Naive thymus-derived CD8-positive, alpha-beta T cell (primary cell): ENCODE results near the gene CCDC57. TPM values are rescaled to one million over a fixed set of nuclear protein-coding genes. Genes with fewer than 3 reads are reported as not detected.
"Not testable (repeated sequence)": the region's sequence is repeated elsewhere in the genome, so short reads cannot be mapped to it uniquely, and the experiment has no call there.

Source experiments
- ATAC-seq, 2 donors: fragments of 150-1000 bp; cut with Tn5 transposase in 1 of 2; sonication (Bioruptor Pico), chemical (Tn5 transposase) in 1 of 2; 1 replicate in 1 of 2; 2 replicates in 1 of 2; pipeline ENCODE4 v1.10.0; 2021; ENCODE audit warnings: mild to moderate bottlenecking in 2 of 2, moderate library complexity in 2 of 2
- POLR2A ChIA-PET: fragments of 350-600 bp; sonication (Branson Sonifier 250); formaldehyde crosslinking; loops from one replicate; lab custom pipeline; 2021; ENCODE audit warnings: antibody characterized with exemption; lab: Charles Lee
- DNase-seq, 10 donors: peaks; one replicate each; pipeline versions ENCODE4 v3.0.0 to v3.0.0-alpha.2; 2020 to 2022
- H3K27ac Mint-ChIP-seq, 10 donors: one replicate each; pipeline ENCODE4 v1.8.0; 2020 to 2022; ENCODE audit warnings: mild to moderate bottlenecking in 10 of 10, mixed read lengths in 10 of 10, moderate library complexity in 4 of 10, inconsistent platforms in 1 of 10
- H3K27me3 Mint-ChIP-seq, 5 donors: one replicate each; pipeline ENCODE4 v1.8.0; 2021 to 2022; ENCODE audit warnings: mixed read lengths in 5 of 5
- H3K36me3 Mint-ChIP-seq, 3 donors: one replicate each; pipeline ENCODE4 v1.8.0; 2020 to 2022; ENCODE audit warnings: mixed read lengths in 3 of 3, mild to moderate bottlenecking in 2 of 3, inconsistent platforms in 1 of 3
- H3K4me1 Mint-ChIP-seq, 4 donors: one replicate each; pipeline ENCODE4 v1.8.0; 2021 to 2022; ENCODE audit warnings: mixed read lengths in 4 of 4
- H3K4me3 Mint-ChIP-seq, 10 donors: one replicate each; pipeline ENCODE4 v1.8.0; 2020 to 2022; ENCODE audit warnings: mild to moderate bottlenecking in 10 of 10, mixed read lengths in 10 of 10, moderate library complexity in 6 of 10, inconsistent platforms in 1 of 10
- H3K9me3 Mint-ChIP-seq, 9 donors: one replicate each; pipeline ENCODE4 v1.8.0; 2020 to 2022; ENCODE audit warnings: mixed read lengths in 9 of 9, mild to moderate bottlenecking in 3 of 9, inconsistent platforms in 1 of 9, moderate library complexity in 1 of 9
- polyA plus RNA-seq, 3 donors: library from polyadenylated mRNA; unstranded; fragments of 300-500 nt; fragmentation: Illumina TruSeq; gene quantifications; one replicate each; pipeline ENCODE4 v1.2.3, GENCODE V29; 2021
- total RNA-seq, 8 experiments: library from RNA in 2 of 8; stranded (reverse) in 2 of 8; gene quantifications; one replicate each; pipeline ENCODE4 v1.2.3 and lab custom pipeline; 2021 to 2026

CCDC57 gene
- total and polyA plus RNA-seq, 5 experiments from 2014 or later = 39.6 to 80.0 (median 53.5) TPM

DNA sequence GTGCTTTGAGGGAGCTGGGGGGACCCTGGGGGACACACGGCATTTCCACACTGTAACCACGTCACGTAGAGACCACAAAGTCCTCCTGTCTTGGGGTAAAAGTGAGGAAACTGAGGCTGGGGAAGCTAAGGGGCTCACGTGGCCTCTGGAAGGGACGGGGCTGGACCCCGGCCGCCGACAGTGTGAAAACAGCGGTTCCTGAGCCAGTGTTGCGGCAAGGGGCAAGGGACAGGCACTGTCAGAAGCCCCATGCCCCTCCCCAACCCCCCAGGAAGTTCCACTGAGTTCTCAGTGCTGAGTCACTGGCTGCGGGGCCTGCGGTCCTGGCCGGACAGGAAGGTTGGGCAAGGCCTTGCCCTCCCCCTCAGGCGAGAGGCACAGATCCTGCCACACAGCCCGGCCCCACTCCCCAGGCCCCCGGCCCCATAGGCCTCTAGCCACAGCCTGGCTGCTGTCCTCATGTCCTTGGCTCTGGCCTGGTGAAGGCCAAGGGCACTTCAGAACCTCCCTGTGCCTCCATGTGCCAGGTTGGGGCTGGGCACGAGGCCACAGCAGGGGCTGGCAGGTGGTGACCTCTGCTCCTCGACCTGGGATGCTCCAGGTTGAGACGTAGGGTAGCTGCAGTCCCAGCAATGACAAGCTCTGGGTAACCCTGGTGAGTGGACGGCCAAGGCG is 5.0 kb upstream of the CCDC57 start:
- Mint-ChIP-seq H3K4me3 (no peak overlapping the region), H3K27me3 (no peaks in the 10 kb centered on the region), H3K4me1 (peaks cover 6 to 32% (median 27%) of the 10 kb centered on the region in 4 donors), H3K9me3 (no peaks in the 10 kb centered on the region), H3K36me3 (no peaks in the 10 kb centered on the region), H3K27ac (peak overlapping the region in 1 of 10 donors; percentile 12)
- POLR2A ChIA-PET = interaction anchor here (0.8 kb wide), 1 partner anchor 16 kb away, joined by 4 read pairs; no protein-coding TSS in a partner anchor
- no peak for DNase-seq
- ATAC-seq = no peak

DNA sequence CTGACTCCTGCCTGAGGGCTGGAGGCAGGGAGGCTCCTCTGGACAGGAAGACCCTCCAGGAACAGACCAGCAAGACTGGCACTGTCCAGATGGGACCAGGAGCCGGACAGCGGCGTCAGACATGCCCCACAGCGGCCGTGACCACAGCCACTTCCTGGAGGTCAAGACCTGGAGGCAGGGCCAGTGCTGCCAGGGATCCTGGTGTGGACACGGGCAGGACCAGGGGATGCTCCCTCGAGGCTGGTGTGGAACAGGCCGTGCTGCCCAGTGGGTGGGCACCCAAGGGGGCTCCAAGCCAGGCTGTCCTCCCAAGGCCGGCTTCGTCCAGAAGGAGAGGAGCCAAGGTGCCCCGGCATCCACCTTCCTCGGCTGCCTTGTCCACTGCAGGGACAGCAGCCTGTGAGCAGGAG is 4.5 kb upstream of the CCDC57 start:
- H3K27me3 Mint-ChIP-seq = no peaks in the 10 kb centered on the region
- peaks cover 6 to 33% (median 27%) of the 10 kb centered on the region in 4 donors for H3K4me1 Mint-ChIP-seq
- no peaks in the 10 kb centered on the region for H3K9me3 Mint-ChIP-seq
- H3K4me3 Mint-ChIP-seq = no peak overlapping the region
- peak overlapping the region in 3 of 10 donors; percentile 59 to 71 (median 61) for H3K27ac Mint-ChIP-seq
- DNase-seq (no peak), ATAC-seq (no peak)
- no peaks in the 10 kb centered on the region for H3K36me3 Mint-ChIP-seq
- POLR2A ChIA-PET = no interaction called here

DNA sequence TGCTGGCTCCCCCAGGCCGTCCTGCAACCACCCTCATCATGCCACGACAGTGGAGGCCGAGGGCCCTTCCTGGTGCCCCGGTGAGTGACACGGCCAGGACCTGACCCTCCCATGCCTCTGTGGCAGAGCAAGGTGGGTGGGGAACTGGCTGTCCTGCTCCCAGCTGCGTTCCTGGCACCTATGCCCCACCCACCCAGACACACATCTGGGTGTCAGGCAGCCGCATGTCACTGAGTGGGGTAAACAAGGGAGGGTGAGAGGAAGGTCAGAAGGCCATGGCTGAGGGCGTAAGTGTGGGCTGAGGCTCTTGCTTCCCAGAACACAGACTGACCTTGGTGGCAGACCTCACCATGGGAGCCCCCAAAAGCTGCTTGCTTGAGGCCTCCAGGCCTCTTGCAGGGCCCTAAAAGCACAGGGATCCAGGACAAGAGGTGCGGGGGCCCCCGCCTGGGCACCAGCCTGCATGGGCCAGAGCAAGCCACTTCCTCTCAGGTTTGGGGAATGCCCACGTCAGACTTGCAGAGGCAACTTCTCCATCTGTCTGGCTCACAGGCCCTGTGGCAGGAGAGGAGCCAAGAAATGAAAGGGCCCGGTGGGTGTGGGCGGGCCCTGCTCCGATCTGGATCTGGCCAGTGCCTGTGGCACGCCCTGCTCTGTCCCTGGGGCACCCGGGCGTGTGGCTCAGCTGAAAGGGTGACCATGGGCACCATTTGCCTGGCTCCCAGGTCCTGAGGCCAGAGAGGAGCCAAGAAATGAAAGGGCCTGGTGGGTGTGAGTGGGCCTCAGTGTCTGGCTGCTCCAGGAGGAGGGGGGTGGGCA is 3.9 kb upstream of the CCDC57 start:
- Mint-ChIP-seq H3K4me3 (peak overlapping the region in 5 of 10 donors; percentile 11 to 51 (median 18)), H3K36me3 (no peaks in the 10 kb centered on the region), H3K27ac (peak overlapping the region in 6 of 10 donors; percentile 59 to 91 (median 70)), H3K27me3 (no peaks in the 10 kb centered on the region), H3K9me3 (no peaks in the 10 kb centered on the region), H3K4me1 (peaks cover 8 to 39% (median 29%) of the 10 kb centered on the region in 4 donors)
- POLR2A ChIA-PET = interaction anchor here (5.4 kb wide), 1 partner anchor 15 kb away, joined by 33 read pairs; no protein-coding TSS in a partner anchor
- peak in 1 of 10 donors; percentile 28 for DNase-seq
- peak; percentile 31 to 62 for ATAC-seq

DNA sequence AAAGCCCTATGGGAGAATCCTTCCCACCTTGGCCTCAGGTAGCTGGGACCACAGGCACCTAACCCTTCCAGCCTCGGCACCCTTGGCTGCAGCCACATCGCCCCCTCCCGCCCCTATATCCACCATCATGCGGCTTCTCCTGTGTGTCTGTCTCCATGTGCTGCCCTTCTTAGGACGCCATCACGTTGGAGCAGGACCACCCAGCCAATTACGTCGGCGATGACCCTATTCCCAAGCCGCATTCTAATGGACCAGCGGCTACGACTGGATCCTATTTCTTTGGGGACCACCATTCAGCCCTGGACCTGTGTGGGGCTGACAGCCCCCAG is 3.3 kb upstream of the CCDC57 start:
- H3K27ac Mint-ChIP-seq = peak overlapping the region in 7 of 10 donors; percentile 7 to 79 (median 69)
- no peaks in the 10 kb centered on the region for H3K27me3 Mint-ChIP-seq
- peaks cover 6 to 42% (median 31%) of the 10 kb centered on the region in 4 donors for H3K4me1 Mint-ChIP-seq
- DNase-seq (no peak), ATAC-seq (no peak)
- no peaks in the 10 kb centered on the region for H3K9me3 Mint-ChIP-seq
- H3K4me3 Mint-ChIP-seq = peak overlapping the region in 4 of 10 donors; percentile 14 to 51 (median 30)
- POLR2A ChIA-PET = interaction anchor here (5.4 kb wide), 1 partner anchor 14 kb away, joined by 33 read pairs; no protein-coding TSS in a partner anchor
- H3K36me3 Mint-ChIP-seq = no peaks in the 10 kb centered on the region

DNA sequence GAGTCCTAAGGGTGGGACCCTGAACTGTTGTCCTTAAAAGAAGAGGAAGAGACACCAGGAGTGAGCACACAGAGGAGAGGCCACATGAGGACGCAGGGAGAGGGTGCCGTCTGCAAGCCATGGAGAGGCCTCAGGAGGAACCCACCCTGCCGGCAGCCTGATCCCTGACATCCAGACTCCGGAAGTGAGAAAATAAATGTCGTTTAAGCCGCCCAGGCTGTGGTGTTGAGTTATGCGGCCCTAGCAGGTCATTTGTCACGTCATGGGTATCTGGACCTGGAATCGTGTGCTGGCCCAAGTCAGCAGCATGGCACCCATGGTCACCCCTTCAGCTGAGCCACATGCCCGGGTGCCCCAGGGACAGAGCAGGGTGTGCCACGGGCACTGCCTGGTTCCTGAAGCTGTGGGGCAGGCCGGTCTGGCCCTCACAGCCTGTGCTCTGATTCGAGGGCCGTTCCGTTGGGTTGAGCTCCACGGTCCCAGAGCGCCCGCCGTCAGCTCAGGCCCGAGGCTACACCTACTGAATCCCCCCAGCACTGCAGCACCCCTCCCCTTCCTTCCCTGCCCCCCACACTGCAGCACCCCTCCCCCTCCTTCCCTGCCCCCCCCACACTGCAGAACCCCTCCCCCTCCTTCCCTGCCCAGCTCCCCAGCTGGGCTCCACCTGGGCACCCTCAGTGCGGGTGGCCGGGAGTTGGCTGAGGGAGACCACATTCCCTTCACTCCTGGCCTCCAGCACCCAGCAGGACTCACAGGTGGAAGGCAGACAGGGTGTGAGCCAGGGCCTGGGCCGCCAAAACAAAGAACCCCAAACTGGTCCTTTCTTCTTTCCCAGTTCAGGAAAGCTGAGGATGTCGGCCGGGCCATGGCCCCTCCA is 2.7 kb upstream of the CCDC57 start:
- peaks cover 6 to 42% (median 31%) of the 10 kb centered on the region in 4 donors for H3K4me1 Mint-ChIP-seq
- peak overlapping the region in 5 of 10 donors; percentile 37 to 74 (median 47) for H3K4me3 Mint-ChIP-seq
- H3K9me3 Mint-ChIP-seq = no peaks in the 10 kb centered on the region
- H3K36me3 Mint-ChIP-seq = no peaks in the 10 kb centered on the region
- H3K27ac Mint-ChIP-seq = peak overlapping the region in 8 of 10 donors; percentile 52 to 74 (median 68)
- no peak for ATAC-seq
- POLR2A ChIA-PET = interaction anchor here (1.3 to 5.4 kb wide), 2 partner anchors 9 to 14 kb away, joined by 3 to 33 read pairs; no protein-coding TSS in a partner anchor
- no peaks in the 10 kb centered on the region for H3K27me3 Mint-ChIP-seq
- DNase-seq = no peak

DNA sequence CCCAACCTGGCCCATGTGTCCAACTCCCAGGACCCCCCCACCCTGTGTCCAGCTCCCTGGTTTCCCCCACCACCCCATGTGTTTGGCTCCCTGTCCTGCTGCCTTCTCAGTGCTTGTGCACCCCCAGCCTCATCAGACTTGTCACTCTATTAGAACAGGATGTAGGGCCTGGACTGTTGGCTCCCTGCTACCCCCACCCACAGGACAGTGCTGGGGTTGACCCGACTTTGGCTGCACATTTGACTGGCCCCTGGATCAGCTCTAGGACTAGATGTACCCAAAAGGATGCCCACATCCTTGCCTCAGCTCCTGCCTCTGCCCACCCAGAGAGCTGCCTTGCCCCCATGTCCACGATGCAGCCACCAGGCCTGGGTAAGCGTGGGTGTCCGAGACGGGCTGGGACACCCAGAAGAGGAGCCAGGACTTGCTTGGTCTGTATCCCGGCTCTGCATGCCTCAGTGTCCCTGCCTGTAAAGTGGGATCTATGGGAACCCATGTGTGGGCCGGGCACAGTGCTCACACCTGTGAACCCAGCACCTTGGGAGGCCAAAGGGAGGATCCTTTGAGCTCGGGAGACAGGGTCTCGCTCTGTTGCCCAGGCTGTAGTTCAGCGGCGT is 1.5 kb upstream of the CCDC57 start:
- Mint-ChIP-seq H3K27ac (peak overlapping the region; percentile 20 to 88 (median 64)), H3K36me3 (no peaks in the 10 kb centered on the region), H3K4me3 (peak overlapping the region in 8 of 10 donors; percentile 65 to 86 (median 72)), H3K27me3 (no peaks in the 10 kb centered on the region), H3K9me3 (no peaks in the 10 kb centered on the region), H3K4me1 (peaks cover 6 to 43% (median 31%) of the 10 kb centered on the region in 4 donors)
- POLR2A ChIA-PET = interaction anchor here (0.7 to 5.4 kb wide), 4 partner anchors 13 to 84 kb away, joined by 3 to 33 read pairs (median 12); partner anchors contain the start of gene SLC16A3
- no peak for ATAC-seq
- DNase-seq = no peak

DNA sequence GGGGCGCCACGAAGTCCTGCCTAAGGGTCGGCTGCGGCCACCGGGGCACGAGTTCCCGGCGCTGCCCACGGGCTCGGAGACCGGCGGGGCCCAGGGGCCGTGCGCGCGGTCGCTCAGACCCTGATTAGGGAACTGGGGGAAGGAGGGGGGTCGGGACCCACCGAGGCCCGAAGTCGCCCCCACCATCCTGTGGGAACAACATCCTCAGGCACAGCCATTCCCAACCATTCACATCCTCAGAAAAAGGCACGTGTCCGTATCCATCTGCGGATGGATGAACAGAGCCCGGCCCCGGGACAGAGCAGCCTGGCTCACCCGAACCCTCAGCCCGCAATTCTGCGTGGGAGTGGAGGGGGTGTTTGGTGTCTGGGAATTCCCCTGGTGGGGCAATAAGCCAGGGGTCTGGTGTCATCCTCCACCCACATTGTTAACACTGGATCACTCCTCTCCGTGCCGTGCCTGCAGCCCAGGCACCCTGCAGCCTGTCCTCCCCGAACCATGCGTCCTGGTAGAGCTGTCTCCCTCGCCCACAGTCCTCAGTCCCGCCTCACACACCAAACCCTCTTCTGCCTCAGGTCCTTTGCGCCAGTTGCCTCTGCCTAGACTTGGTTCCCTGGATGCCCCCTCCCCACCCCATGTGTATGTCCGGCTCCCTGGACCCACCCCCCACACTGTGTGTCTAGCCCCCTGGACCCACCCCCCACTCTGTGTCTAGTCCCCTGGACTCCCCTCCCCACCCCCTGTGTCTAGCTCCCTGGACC is 789 bp upstream of the CCDC57 start:
- peak overlapping the region; percentile 20 to 94 (median 85) for H3K27ac Mint-ChIP-seq
- no peaks in the 10 kb centered on the region for H3K36me3 Mint-ChIP-seq
- H3K9me3 Mint-ChIP-seq = no peaks in the 10 kb centered on the region
- POLR2A ChIA-PET = interaction anchor here (0.9 to 5.4 kb wide), 3 partner anchors 12 to 25 kb away, joined by 3 to 33 read pairs (median 21); partner anchors contain the start of gene SLC16A3
- peaks cover 6 to 49% (median 31%) of the 10 kb centered on the region in 4 donors for H3K4me1 Mint-ChIP-seq
- ATAC-seq = peak; percentile 49 to 63
- peak overlapping the region; percentile 70 to 91 (median 83) for H3K4me3 Mint-ChIP-seq
- no peaks in the 10 kb centered on the region for H3K27me3 Mint-ChIP-seq
- peak in 7 of 10 donors; percentile 36 to 62 (median 44) for DNase-seq

DNA sequence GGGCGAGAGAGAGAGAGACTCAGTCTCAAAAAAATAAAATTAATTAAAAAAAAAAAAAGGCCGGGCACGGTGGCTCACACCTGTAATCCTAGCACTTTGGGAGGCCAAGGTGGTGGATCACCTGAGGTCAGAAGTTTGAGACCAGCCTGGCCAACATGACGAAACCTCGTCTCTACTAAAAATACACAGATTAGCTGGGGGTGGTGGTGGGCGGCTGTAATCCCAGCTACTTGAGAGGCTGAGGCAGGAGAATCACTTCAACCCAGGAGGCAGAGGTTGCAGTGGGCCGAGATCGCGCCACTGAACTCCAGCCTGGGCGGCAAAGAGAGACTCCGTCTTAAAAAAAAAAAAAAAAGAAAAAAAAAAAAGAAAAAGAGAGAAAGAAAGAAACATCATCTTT is 2.0 kb downstream of the CCDC57 start:
- H3K27me3 Mint-ChIP-seq, H3K27ac Mint-ChIP-seq, DNase-seq, H3K36me3 Mint-ChIP-seq, H3K9me3 Mint-ChIP-seq, ATAC-seq: not testable (repeated sequence)
- Mint-ChIP-seq H3K4me3 (peak overlapping the region in 2 of 10 donors; percentile 7 to 82), H3K4me1 (peaks cover 13 to 48% (median 34%) of the 10 kb centered on the region in 4 donors)
- POLR2A ChIA-PET = interaction anchor here (0.7 to 5.4 kb wide), 3 partner anchors 9 to 308 kb away, joined by 3 to 33 read pairs (median 6); partner anchors contain the start of gene FOXK2

DNA sequence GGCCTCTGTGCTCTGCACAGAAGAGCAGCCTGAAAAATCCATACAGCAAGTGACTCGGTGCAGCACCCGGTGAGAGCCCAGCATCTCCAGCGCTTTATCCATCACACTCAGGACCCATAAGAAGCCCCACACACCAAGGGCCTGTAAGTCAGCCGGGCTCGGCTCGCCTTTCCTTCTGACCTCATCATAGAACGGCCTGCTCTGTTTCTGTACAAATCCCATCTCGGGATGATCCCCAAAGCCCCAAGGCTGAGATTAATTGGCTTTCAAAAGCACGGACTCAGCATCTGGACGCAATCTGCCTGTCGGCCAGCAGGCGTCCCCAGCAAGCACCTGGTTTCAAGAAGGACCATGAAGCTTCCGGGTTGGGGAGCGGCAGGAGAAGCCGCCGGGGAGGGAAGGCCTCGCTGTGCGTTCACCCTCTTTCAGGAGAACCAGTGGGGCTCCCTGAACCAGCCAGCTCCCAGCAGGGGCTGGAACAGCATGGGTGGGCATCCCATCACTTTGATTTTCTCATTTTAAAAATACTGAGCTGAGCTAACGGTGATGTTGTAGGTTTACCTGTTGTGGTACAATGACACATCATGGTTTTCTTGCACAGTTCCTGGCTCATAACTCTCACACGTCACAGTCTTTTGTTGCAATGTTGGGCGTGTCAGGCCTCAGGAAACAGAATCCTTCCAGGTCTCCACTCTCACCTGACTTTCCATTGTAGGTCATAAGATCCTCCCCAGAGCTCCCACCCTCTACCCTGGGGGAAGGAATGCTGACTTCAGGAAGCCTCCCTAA is 6.7 kb downstream of the CCDC57 start:
- H3K9me3 Mint-ChIP-seq = no peaks in the 10 kb centered on the region
- no peaks in the 10 kb centered on the region for H3K27me3 Mint-ChIP-seq
- peaks cover 12 to 46% (median 35%) of the 10 kb centered on the region in 4 donors for H3K4me1 Mint-ChIP-seq
- H3K36me3 Mint-ChIP-seq = peaks cover 0 to 4% (median 0%) of the 10 kb centered on the region in 3 donors
- POLR2A ChIA-PET = interaction anchor here (0.6 to 2.2 kb wide), 15 partner anchors 9 to 552 kb away, joined by 3 to 13 read pairs (median 4); partner anchors contain the start of genes CD7, CSNK1D and SLC16A3
- DNase-seq (peak; percentile 60 to 89 (median 75)), ATAC-seq (peak; percentile 82 to 89)
- H3K27ac Mint-ChIP-seq = peak overlapping the region; percentile 92 to 99 (median 97)
- peak overlapping the region; percentile 1 to 78 (median 60) for H3K4me3 Mint-ChIP-seq
